CD4-positive, alpha-beta memory T cell (primary cell): ENCODE data around the gene SV2B. TPM values are rescaled to one million over a fixed set of nuclear protein-coding genes. Genes with fewer than 3 reads are reported as not detected.

ENCODE experiments used
- CTCF ChIA-PET: fragments of 350-600 bp; sonication (Branson Sonifier 250); formaldehyde crosslinking; loops from one replicate; lab custom pipeline; 2021; ENCODE audit warnings: inconsistent platforms; ENCODE audit not compliant: partially characterized antibody; lab: Charles Lee
- POLR2A ChIA-PET: fragments of 350-600 bp; sonication (Branson Sonifier 250); formaldehyde crosslinking; loops from one replicate; lab custom pipeline; 2021; ENCODE audit not compliant: partially characterized antibody; lab: Charles Lee
- DNase-seq, 5 donors: peaks; one replicate each; pipeline versions ENCODE4 v3.0.0 to v3.0.0-alpha.2; 2020 to 2022; ENCODE audit warnings: mixed read lengths in 1 of 5
- H3K27ac ChIP-seq: one replicate; pipeline ENCODE4 v1.7.0; 2013; ENCODE audit warnings: low read depth, low read length
- H3K27me3 ChIP-seq: 2 replicates; pipeline ENCODE4 v1.7.0; 2013; ENCODE audit warnings: mild to moderate bottlenecking, low read length, moderate library complexity; ENCODE audit not compliant: insufficient read depth
- H3K36me3 ChIP-seq: 2 replicates; pipeline ENCODE4 v1.7.0; 2013; ENCODE audit warnings: mild to moderate bottlenecking, low read length, moderate library complexity; ENCODE audit not compliant: insufficient read depth
- H3K4me1 ChIP-seq: 2 replicates; pipeline ENCODE4 v1.7.0; 2013; ENCODE audit warnings: mild to moderate bottlenecking, low read length, moderate library complexity; ENCODE audit not compliant: insufficient read depth
- H3K4me3 ChIP-seq, 2 donors: one replicate each; pipeline ENCODE4 v1.7.0; 2013; ENCODE audit warnings: low read length in 2 of 2, mild to moderate bottlenecking in 1 of 2
- H3K9me3 ChIP-seq, 2 donors: one replicate each; pipeline ENCODE4 v1.7.0; 2013; ENCODE audit warnings: low read length in 2 of 2, control low read depth in 1 of 2; ENCODE audit not compliant: control insufficient read depth in 1 of 2
- H3K27ac Mint-ChIP-seq, 7 donors: one replicate each; pipeline ENCODE4 v1.8.0; 2020 to 2021; ENCODE audit warnings: mixed read lengths in 7 of 7, mild to moderate bottlenecking in 6 of 7, inconsistent platforms in 3 of 7, moderate library complexity in 3 of 7
- H3K27me3 Mint-ChIP-seq, 2 donors: one replicate each; pipeline ENCODE4 v1.8.0; 2020 to 2021; ENCODE audit warnings: mixed read lengths in 2 of 2
- H3K36me3 Mint-ChIP-seq, 2 donors: one replicate each; pipeline ENCODE4 v1.8.0; 2020 to 2021; ENCODE audit warnings: mixed read lengths in 2 of 2, inconsistent platforms in 1 of 2, mild to moderate bottlenecking in 1 of 2
- H3K4me1 Mint-ChIP-seq, 4 donors: one replicate each; pipeline ENCODE4 v1.8.0; 2020 to 2021; ENCODE audit warnings: mixed read lengths in 4 of 4, mild to moderate bottlenecking in 1 of 4
- H3K4me3 Mint-ChIP-seq, 8 donors: one replicate each; pipeline ENCODE4 v1.8.0; 2020 to 2021; ENCODE audit warnings: mixed read lengths in 8 of 8, mild to moderate bottlenecking in 7 of 8, moderate library complexity in 6 of 8, inconsistent platforms in 3 of 8
- H3K9me3 Mint-ChIP-seq, 8 donors: one replicate each; pipeline ENCODE4 v1.8.0; 2020 to 2021; ENCODE audit warnings: mixed read lengths in 8 of 8, mild to moderate bottlenecking in 5 of 8, inconsistent platforms in 3 of 8, moderate library complexity in 1 of 8
- intact Hi-C: fragments of 100-400 bp; cut with micrococcal nuclease; formaldehyde crosslinking; loops from one replicate; pipeline ENCODE4 v1.15.1; 2023
- polyA plus RNA-seq, 2 donors: library from polyadenylated mRNA; unstranded; fragments of 300-500 nt; fragmentation: Illumina TruSeq; gene quantifications; one replicate each; pipeline ENCODE4 v1.2.3, GENCODE V29; 2021
- total RNA-seq, 2 experiments: library from RNA; stranded (reverse); gene quantifications; one replicate each; pipeline ENCODE4 v1.2.3, GENCODE V29; 2021

SV2B gene
- total and polyA plus RNA-seq, 4 experiments from 2014 or later, result 0.03 TPM; not detected in 3

GRCh38 chr15:91126080-91126479 lies 26.0 kb downstream of the SV2B start:
- Histone ChIP-seq H3K4me3 (no peak overlapping the region), H3K9me3 (no peaks in the 10 kb centered on the region), H3K27ac (no peak overlapping the region), H3K27me3 (peaks cover 11% of the 10 kb centered on the region), H3K36me3 (no peaks in the 10 kb centered on the region), H3K4me1 (no peaks in the 10 kb centered on the region)
- no peak overlapping the region for H3K27ac Mint-ChIP-seq
- DNase-seq, result no peak
- H3K27me3 Mint-ChIP-seq, result peaks cover 29 to 32% of the 10 kb centered on the region in 2 donors
- ChIA-PET POLR2A (no interaction called here), CTCF (no interaction called here)
- intact Hi-C loops, result no loop called here
- no peaks in the 10 kb centered on the region for H3K9me3 Mint-ChIP-seq
- no peaks in the 10 kb centered on the region for H3K36me3 Mint-ChIP-seq
- no peaks in the 10 kb centered on the region for H3K4me1 Mint-ChIP-seq
- no peak overlapping the region for H3K4me3 Mint-ChIP-seq

GRCh38 chr15:91127236-91127955 lies 27.3 kb downstream of the SV2B start:
- intact Hi-C loops, result no loop called here
- no peak for DNase-seq
- Histone ChIP-seq H3K36me3 (no peaks in the 10 kb centered on the region), H3K27ac (no peak overlapping the region), H3K4me1 (no peaks in the 10 kb centered on the region), H3K4me3 (no peak overlapping the region), H3K9me3 (no peaks in the 10 kb centered on the region), H3K27me3 (peaks cover 11% of the 10 kb centered on the region)
- ChIA-PET POLR2A (no interaction called here), CTCF (no interaction called here)
- Mint-ChIP-seq H3K27me3 (peaks cover 25 to 28% of the 10 kb centered on the region in 2 donors), H3K36me3 (no peaks in the 10 kb centered on the region), H3K27ac (no peak overlapping the region), H3K4me3 (no peak overlapping the region), H3K9me3 (no peaks in the 10 kb centered on the region), H3K4me1 (no peaks in the 10 kb centered on the region)

GRCh38 chr15:91128016-91128415 lies 28.0 kb downstream of the SV2B start:
- Mint-ChIP-seq H3K27ac (no peak overlapping the region), H3K4me1 (no peaks in the 10 kb centered on the region), H3K9me3 (no peaks in the 10 kb centered on the region), H3K4me3 (no peak overlapping the region), H3K36me3 (no peaks in the 10 kb centered on the region), H3K27me3 (peaks cover 23 to 27% of the 10 kb centered on the region in 2 donors)
- CTCF ChIA-PET, result no interaction called here
- POLR2A ChIA-PET, result no interaction called here
- Histone ChIP-seq H3K36me3 (no peaks in the 10 kb centered on the region), H3K9me3 (no peaks in the 10 kb centered on the region), H3K4me1 (no peaks in the 10 kb centered on the region), H3K27ac (no peak overlapping the region), H3K4me3 (no peak overlapping the region), H3K27me3 (peaks cover 11% of the 10 kb centered on the region)
- DNase-seq, result no peak
- intact Hi-C loops, result no loop called here

- CTCF ChIA-PET, result no interaction called here
- Histone ChIP-seq H3K27me3 (peaks cover 7% of the 10 kb centered on the region), H3K4me1 (no peaks in the 10 kb centered on the region), H3K9me3 (no peaks in the 10 kb centered on the region), H3K27ac (no peak overlapping the region), H3K36me3 (no peaks in the 10 kb centered on the region), H3K4me3 (no peak overlapping the region)
- POLR2A ChIA-PET, result no interaction called here
- H3K4me1 Mint-ChIP-seq, result no peaks in the 10 kb centered on the region
- intact Hi-C loops, result no loop called here
- no peak for DNase-seq
- H3K9me3 Mint-ChIP-seq, result no peaks in the 10 kb centered on the region
- no peaks in the 10 kb centered on the region for H3K36me3 Mint-ChIP-seq
- H3K27me3 Mint-ChIP-seq, result peaks cover 19 to 22% of the 10 kb centered on the region in 2 donors
- H3K4me3 Mint-ChIP-seq, result no peak overlapping the region
- no peak overlapping the region for H3K27ac Mint-ChIP-seq
Measured at GRCh38 chr15:91129436-91129835, 29.4 kb downstream of the SV2B start.

- H3K27ac Mint-ChIP-seq, result no peak overlapping the region
- H3K4me3 Mint-ChIP-seq, result no peak overlapping the region
- POLR2A ChIA-PET, result no interaction called here
- H3K36me3 Mint-ChIP-seq, result no peaks in the 10 kb centered on the region
- H3K4me3 ChIP-seq, result no peak overlapping the region
- CTCF ChIA-PET, result no interaction called here
- H3K9me3 ChIP-seq, result no peaks in the 10 kb centered on the region
- no peak overlapping the region for H3K27ac ChIP-seq
- H3K4me1 Mint-ChIP-seq, result no peaks in the 10 kb centered on the region
- no peaks in the 10 kb centered on the region for H3K9me3 Mint-ChIP-seq
- H3K27me3 Mint-ChIP-seq, result peaks cover 15 to 20% of the 10 kb centered on the region in 2 donors
- H3K36me3 ChIP-seq, result no peaks in the 10 kb centered on the region
- H3K27me3 ChIP-seq, result peaks cover 3% of the 10 kb centered on the region
- no peak for DNase-seq
- intact Hi-C loops, result no loop called here
- H3K4me1 ChIP-seq, result no peaks in the 10 kb centered on the region
Measured at GRCh38 chr15:91132079-91132478, 32.0 kb downstream of the SV2B start.

- no peaks in the 10 kb centered on the region for H3K36me3 Mint-ChIP-seq
- peaks cover 0 to 6% (median 2%) of the 10 kb centered on the region in 8 donors for H3K9me3 Mint-ChIP-seq
- peaks cover 11 to 17% of the 10 kb centered on the region in 2 donors for H3K27me3 Mint-ChIP-seq
- no peaks in the 10 kb centered on the region for H3K4me1 ChIP-seq
- POLR2A ChIA-PET, result no interaction called here
- CTCF ChIA-PET, result no interaction called here
- H3K27me3 ChIP-seq, result peaks cover 2% of the 10 kb centered on the region
- no peak for DNase-seq
- H3K27ac Mint-ChIP-seq, result no peak overlapping the region
- no peaks in the 10 kb centered on the region for H3K36me3 ChIP-seq
- no peak overlapping the region for H3K27ac ChIP-seq
- no peaks in the 10 kb centered on the region for H3K9me3 ChIP-seq
- H3K4me1 Mint-ChIP-seq, result no peaks in the 10 kb centered on the region
- H3K4me3 Mint-ChIP-seq, result no peak overlapping the region
- intact Hi-C loops, result no loop called here
- no peak overlapping the region for H3K4me3 ChIP-seq
Measured at GRCh38 chr15:91133511-91133910, 33.5 kb downstream of the SV2B start.

- H3K36me3 Mint-ChIP-seq, result no peaks in the 10 kb centered on the region
- Histone ChIP-seq H3K9me3 (no peaks in the 10 kb centered on the region), H3K27me3 (no peaks in the 10 kb centered on the region), H3K27ac (no peak overlapping the region), H3K4me3 (no peak overlapping the region), H3K36me3 (no peaks in the 10 kb centered on the region), H3K4me1 (no peaks in the 10 kb centered on the region)
- H3K9me3 Mint-ChIP-seq, result peaks cover 0 to 6% (median 2%) of the 10 kb centered on the region in 8 donors
- H3K27ac Mint-ChIP-seq, result no peak overlapping the region
- H3K4me1 Mint-ChIP-seq, result no peaks in the 10 kb centered on the region
- no peak for DNase-seq
- intact Hi-C loops, result no loop called here
- peaks cover 14 to 21% of the 10 kb centered on the region in 2 donors for H3K27me3 Mint-ChIP-seq
- ChIA-PET CTCF (no interaction called here), POLR2A (interaction anchor here (0.6 kb wide), 1 partner anchor 17 kb away, joined by 4 read pairs; no protein-coding TSS in a partner anchor)
- H3K4me3 Mint-ChIP-seq, result no peak overlapping the region
Measured at GRCh38 chr15:91135201-91136130, 35.4 kb downstream of the SV2B start.
